A172 (cell line): Measurements from ENCODE around the gene PTPRN. TPM values are rescaled to one million over a fixed set of nuclear protein-coding genes. Genes with fewer than 3 reads are reported as not detected.

Source experiments
- DNase-seq: peaks from one replicate; pipeline ENCODE4 v3.0.0-alpha.2; 2015; ENCODE audit warnings: low spot score
- total RNA-seq: library from RNA; depleted of rRNA; stranded (reverse); fragments of >200 nt; shearing (Covaris generic); gene quantifications from 2 replicates; pipeline ENCODE4 v1.2.3, GENCODE V29; 2014

Gene PTPRN
- total RNA-seq, 1 experiment from 2014 or later, result 31.5 TPM

DNA sequence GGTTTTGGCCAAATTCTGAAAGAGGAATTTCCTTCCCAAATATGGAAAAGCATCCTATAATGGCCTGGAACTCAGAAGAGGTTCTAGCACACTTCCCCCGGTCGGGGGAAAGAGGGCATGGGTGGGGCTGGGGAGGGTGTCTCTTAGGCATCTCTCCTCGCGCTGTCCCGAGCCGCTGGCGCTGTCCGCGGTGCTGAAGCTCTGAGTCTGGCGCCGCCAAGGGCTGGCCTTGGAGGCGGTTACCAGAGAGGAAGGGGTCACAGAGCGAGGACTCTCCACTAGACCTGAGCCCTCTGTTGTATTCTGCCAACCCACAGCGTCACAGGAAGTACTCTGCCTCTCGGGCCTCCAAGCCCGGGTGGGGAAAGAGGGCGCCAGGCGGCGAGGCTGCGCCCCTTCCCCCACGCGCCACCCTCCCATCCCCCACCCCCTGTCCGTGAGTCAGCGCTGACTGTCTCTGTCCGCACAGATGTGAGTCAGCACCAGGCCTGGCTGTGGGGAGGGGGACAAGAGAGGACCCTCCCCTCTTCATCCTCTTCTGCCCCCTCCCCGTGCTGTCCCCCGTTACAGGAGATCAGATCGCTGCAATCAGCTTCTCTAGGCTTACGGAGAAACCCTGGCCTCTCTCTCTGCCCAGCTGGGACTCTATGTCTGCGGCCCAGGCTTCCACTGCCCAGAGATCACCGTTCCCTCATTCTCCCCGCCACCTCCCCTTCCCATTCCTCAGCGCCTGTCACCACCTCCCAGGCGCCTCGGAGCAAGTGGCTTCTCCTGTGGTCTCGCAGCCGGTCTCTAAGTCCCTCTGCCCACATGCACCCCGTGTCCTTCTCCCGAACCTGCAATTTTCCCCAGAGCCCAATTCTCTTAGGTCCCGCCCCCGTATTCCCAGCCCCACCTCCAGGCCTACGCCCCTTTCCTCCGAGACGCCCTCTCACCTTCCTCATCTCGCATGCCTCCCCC is 779 bp downstream of the PTPRN start:
- DNase-seq, result peak; percentile 77

GRCh38 chr2:219306047-219306446 is 3.2 kb downstream of the PTPRN start:
- no peak for DNase-seq

GRCh38 chr2:219304223-219304622 is 5.0 kb downstream of the PTPRN start:
- no peak for DNase-seq

DNA sequence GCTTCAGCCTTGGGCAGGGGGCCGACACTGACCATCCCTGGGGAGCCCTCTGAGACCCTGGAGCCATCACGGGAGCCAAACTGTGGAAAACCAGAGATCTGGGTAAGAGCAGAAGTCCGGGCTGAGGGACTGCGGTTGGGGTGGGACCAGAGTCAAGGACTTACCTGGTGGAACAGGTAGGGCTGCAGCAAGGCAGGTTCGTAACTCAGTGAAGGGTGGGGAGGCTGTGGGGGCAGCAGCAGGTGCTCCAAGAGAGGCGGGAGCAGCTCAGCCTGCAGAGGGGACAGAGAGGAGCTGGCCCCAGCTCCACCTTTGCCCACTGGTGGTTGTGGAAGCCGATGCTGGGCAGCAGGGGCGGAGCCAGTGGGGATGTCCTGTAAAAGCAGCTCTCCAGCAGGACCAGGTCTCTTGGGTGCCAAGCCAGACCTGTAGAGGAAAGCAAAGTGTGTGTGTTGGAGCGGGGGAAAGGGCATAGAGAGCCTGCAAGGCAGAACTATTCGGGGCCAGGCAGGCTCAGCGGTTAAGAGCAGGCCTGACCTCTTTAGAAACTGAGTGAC is 6.7 kb downstream of the PTPRN start:
- no peak for DNase-seq

GRCh38 chr2:219300022-219300421 is 9.2 kb downstream of the PTPRN start:
- no peak for DNase-seq

DNA sequence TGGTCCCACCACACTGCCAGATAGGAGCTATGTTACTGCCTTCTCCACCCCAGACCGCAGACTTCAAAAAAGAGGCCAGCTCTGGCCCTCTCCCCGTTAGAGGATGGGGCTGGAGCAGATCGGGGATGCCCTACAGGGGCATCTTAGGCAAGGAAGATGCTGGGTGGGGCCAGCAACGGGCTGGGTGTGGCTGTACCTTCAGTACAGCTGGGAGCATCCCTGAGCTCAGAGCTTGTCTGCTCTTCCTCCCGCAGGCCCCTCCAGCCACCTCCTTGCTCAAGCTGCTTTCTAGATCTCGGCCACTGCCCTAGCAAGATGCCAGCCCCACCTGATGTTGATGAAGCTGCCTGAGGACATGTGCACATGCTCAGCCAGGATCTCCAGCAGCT is 9.8 kb downstream of the PTPRN start:
- DNase-seq, result no peak

- DNase-seq, result peak; percentile 71
These were observed 10.3 kb downstream of the PTPRN start for GRCh38 chr2:219298759-219299371.

DNA sequence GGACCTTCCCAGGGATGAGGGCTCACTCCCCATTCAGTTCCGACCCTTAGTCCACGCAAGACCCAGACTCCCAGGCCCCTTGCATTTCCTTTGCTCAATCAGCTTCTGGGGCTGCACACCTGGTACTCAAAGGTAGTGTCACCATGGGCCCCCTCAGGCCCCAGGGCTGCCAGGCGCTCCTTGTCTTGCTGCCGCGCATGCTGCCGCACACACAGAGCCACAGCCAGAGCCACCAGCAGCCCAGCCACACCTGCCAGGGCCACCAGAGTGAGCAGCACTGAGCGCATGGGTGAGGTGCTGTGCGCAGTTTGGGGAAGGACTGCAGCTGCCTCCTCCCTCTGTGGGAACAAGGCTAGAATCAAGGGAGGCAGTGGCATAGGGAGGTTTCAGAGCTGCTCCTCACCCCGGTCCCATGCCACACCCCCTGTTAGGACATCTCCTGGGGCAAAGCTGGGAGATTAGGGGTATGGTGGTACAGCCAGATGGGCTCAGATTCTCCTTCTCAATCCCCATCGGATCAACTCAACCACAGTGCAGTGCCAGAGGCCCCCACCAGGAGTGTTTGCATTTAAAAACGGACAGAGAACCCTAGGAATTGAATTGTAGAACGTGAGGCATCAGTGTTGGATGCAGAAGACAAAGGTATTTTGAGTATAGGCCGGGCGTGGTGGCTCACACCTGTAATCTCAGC is 11.3 kb downstream of the PTPRN start:
- no peak for DNase-seq

DNA sequence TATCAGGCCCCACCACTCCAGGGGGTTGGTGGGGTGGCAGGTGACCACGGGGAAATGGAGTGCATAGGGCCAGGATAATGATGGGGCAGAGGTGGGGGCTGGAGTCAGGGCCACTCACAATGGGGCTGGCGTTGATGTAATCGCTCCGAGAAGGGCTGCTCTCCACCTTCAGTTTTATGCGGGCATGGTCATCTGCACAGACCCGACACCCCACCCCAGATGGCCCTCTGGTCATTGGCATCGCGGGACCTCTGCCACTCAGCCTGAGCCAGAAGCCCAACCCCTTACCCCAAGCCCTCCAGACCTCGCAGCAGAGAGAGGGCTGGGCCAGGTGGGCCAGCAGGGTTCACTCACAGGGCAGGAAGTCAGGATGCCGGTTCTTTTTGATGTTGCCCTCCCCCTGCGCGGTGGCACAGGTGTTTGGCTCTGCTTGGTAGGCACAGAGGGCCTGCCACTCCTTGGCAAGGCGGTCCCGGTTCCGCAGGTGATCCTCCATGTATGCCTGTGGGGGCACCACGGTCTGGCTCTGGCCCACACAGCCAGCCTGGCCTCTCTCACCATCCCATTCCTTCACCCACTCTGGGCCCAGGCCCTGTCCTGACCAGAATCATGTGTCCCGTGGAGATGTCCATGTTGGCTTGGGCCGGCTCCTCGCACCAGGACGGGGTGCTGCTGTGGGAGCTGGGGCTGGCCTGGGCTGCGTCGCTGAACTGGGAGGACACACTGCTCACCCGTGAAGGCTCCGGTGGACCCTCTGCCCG is 12.4 kb downstream of the PTPRN start:
- no peak for DNase-seq

DNA sequence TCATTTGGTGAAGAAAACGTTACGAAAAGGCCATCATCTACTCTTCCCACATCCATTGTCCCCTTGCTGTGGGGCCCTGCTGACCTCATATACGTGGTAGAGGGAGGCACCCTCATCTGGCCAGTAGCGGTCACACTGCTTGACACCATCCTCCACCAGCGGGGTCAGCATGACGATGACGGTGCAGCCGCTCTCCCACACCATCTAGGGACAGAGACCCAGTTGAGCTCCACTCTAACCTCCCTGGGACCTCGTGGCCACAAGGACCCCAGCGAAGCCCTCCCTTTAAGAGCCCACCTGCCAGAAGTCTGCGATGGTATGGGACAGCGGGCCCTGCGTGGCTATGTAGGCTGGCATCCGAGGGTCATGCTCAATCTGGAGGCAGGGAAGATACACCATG is 13.1 kb downstream of the PTPRN start:
- no peak for DNase-seq

- DNase-seq, result peak; percentile 62
These were observed 14.5 kb downstream of the PTPRN start for GRCh38 chr2:219294356-219295351.

- DNase-seq, result no peak
These were observed 15.4 kb downstream of the PTPRN start for GRCh38 chr2:219293736-219294231.

- no peak for DNase-seq
These were observed 16.6 kb downstream of the PTPRN start for GRCh38 chr2:219292616-219293015.

DNA sequence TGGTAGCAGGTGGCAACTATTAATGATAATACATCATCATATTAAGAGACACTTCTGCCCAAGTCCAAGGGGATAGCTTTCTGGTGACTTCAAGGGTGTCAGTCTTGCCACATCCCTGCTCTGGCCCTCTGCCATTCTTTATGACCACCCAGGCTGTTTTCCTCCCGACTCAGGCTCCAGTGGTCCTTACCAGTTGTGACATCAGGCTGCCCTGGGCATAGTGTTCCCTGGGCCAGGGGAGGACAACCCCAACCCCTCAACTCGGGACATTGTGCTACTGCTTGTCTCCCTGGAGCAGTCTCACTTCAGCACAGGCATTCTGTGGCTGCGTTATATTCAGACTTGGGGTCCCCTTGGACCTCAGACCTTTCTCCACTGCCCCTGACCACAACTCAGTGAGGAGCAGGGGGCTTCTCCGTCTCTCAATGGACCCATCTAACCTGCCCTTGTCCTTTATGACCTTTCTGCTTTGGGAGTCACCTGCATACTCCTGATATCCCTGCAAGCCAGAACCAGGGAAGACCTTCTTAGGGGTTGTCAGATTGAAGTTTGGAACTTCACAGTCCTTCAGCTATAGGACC is 17.2 kb downstream of the PTPRN start:
- DNase-seq, result no peak

- no peak for DNase-seq
These were observed 17.8 kb downstream of the PTPRN start for GRCh38 chr2:219291394-219291793.

DNA sequence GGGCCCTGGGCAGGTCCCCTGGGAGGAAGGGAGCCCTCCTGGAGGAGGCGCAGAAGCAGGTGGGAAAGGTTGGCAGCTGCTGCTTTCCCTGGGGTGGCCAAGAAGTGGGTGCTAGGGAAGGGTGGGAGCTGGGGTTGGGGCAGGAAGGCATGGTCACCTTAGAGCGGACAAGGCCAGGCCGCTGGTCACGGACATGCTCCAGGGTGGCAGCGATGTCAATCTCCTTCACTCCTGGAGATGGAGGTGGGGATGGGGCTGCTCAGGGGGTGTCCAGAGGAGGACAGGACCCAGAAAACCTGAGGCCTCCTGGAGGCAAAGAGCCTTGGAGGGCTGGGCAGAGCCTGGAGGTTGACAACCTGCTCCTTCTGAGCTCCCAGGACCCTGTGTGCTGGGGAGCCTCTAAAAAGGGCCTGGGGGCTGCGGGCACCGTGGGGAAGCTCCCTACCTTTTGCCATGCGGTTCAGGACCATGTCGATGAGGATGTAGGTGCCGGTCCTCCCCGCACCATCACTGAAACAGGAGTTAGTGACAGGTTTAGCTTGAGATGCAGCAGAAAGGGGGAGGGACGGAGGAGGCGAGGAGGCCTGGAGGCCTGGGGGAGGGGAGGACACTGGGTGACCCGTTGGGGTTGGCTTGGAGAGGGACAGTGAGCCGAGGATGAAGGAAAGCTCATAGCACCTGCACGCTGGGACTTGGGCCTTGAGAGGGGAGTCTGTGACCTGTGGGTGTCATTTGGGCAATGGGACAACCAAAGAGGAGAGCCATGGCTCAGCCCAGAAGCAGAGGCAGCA is 18.6 kb downstream of the PTPRN start:
- no peak for DNase-seq

- DNase-seq, result peak; percentile 71
These were observed 19.5 kb downstream of the PTPRN start for GRCh38 chr2:219289537-219290361.

DNA sequence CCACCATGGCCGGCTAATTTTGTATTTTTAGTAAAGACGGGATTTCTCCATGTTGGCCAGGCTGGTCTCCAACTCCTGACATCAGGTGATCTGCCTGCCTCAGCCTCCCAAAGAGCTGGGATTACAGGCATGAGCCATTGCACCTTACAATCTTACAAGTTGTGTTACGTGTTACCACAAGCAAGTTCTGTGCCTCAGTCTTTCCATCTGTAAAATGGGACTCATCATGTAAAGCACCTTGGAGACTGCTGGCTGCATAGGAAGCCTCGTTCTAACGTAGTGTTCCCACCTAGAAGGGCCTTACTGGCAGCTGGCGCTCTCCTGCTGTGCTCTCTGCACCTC is 20.0 kb downstream of the PTPRN start:
- no peak for DNase-seq
